ENCODE measurements around the gene LRRN4CL. TPM values are rescaled to one million over a fixed set of nuclear protein-coding genes. Genes with fewer than 3 reads are reported as not detected.

The LRRN4CL gene
- total RNA-seq, 1 donor from 2014 or later, result 0.26 TPM

DNA sequence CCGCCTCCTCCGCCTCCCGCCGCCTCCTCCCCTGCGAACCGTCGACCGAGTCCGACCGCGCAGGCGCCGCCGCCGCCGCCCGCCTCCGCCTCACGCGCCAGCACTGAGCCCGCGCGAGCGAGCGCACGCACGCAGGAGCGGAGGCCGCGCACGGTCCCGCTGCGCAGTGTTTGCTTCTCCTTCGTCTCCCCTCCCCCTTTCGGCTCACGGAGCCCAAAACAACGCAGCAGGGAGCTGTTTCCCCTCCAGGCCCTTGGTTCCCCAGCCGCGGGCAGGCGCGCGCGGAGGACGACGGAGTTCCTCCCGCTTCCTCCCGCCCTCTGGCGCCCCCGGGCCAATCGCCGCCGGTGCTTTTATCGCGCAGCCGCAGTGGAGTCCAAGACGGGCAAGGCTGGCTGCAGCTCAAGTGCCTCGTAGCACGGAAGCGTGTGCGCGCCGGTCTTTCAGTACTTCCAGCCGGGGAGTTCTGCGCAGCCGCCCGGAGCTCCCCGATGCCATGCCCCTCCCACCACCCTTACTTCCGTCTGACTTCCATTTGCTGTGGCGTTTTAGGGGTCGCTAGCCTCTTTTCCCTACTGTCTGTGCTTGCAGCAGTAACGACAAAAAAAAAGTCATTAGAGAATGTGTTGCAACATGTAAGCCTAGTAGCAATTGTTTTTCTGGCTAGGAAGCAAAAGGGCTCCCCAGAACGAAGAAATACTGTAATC lies 38.0 kb upstream of the LRRN4CL start, which contains the start of gene HNRNPUL2:
TSS of gene HNRNPUL2 (minus strand) at position 293 of the 707 bp plus-strand sequence. CDS start 301 bp downstream, outside the sequence.
- Histone ChIP-seq H3K36me3 (ENCODE audit: control insufficient read depth, insufficient read depth, low read length) (peaks cover 10% of the 10 kb centered on the region), H3K4me3 (ENCODE audit: low read depth, low read length) (peak within 1 kb of the TSS; percentile 92), H3K27me3 (ENCODE audit: control insufficient read depth, insufficient read depth, low read length) (no peaks in the 10 kb centered on the region)
- TF ChIP-seq, protein P1, sequence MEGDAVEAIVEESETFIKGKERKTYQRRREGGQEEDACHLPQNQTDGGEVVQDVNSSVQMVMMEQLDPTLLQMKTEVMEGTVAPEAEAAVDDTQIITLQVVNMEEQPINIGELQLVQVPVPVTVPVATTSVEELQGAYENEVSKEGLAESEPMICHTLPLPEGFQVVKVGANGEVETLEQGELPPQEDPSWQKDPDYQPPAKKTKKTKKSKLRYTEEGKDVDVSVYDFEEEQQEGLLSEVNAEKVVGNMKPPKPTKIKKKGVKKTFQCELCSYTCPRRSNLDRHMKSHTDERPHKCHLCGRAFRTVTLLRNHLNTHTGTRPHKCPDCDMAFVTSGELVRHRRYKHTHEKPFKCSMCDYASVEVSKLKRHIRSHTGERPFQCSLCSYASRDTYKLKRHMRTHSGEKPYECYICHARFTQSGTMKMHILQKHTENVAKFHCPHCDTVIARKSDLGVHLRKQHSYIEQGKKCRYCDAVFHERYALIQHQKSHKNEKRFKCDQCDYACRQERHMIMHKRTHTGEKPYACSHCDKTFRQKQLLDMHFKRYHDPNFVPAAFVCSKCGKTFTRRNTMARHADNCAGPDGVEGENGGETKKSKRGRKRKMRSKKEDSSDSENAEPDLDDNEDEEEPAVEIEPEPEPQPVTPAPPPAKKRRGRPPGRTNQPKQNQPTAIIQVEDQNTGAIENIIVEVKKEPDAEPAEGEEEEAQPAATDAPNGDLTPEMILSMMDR (IDR thresholded peaks at IDR 0.05; ENCODE audit: insufficient read depth, low read length, severe bottlenecking), result no peak
- peak; percentile 93 for DNase-seq (ENCODE audit: low read depth)
- FAIRE-seq, result no peak

DNA sequence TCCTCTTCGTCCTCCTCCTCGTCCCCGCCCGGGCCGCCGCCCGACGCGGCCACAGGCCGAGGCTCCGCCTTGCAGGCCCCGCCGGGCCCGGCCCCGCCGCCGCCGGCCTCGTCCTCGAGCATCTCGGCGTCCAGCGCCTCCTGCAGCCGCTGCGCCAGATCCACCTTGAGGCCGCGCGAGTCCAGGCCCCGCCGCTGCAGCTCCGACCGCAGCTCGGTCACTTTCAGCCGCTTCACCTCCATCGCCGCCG lies 37.5 kb upstream of the LRRN4CL start:
- FAIRE-seq (no peak), DNase-seq (ENCODE audit: low read depth) (no peak)
- peaks cover 15% of the 10 kb centered on the region for H3K36me3 ChIP-seq (ENCODE audit: control insufficient read depth, insufficient read depth, low read length)
- H3K4me3 ChIP-seq (ENCODE audit: low read depth, low read length), result peak overlapping the region; percentile 92
- TF ChIP-seq, protein P1 (IDR thresholded peaks at IDR 0.05; ENCODE audit: insufficient read depth, low read length, severe bottlenecking), result no peak
- H3K27me3 ChIP-seq (ENCODE audit: control insufficient read depth, insufficient read depth, low read length), result no peaks in the 10 kb centered on the region

DNA sequence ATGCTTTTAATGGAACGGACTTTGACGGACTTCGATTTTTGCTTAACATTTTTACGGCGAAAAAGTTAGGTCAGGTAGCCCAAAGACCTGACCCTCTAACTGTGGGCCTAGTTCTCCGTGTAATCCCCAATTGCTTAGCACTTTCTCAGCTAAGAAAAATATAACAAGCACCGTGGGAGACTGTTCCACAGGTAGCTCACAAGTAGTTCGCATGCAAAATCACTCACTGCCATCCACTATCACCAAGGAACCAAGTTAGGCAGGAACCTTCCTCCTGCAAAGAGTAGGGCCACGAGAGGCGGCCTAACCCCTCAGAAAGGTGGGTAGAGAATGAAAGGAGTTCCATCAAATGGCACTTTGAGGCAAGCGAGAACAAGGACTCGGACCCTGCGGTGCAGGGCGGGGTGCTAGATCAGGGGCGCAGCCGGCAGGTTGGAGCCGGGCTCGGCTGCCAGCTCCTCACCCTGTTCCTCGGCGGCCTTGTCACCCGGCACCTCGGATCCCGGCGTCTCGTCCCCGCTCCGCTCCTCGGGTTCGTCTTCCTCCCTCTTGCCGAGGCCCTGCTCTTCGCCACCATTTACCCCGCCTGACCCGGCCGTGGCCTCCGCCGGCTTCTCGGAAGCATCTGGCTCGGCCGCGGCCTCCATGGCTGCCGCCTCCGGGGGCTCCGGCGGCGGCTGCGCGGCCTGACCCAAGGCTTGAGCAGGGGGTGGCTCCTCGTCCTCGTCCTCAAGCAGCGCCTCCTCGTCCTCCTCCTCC lies 37.0 kb upstream of the LRRN4CL start:
- Histone ChIP-seq H3K27me3 (ENCODE audit: control insufficient read depth, insufficient read depth, low read length) (no peaks in the 10 kb centered on the region), H3K36me3 (ENCODE audit: control insufficient read depth, insufficient read depth, low read length) (peaks cover 19% of the 10 kb centered on the region), H3K4me3 (ENCODE audit: low read depth, low read length) (peak overlapping the region; percentile 92)
- TF ChIP-seq, protein P1 (IDR thresholded peaks at IDR 0.05; ENCODE audit: insufficient read depth, low read length, severe bottlenecking), result no peak
- no peak for DNase-seq (ENCODE audit: low read depth)
- no peak for FAIRE-seq

DNA sequence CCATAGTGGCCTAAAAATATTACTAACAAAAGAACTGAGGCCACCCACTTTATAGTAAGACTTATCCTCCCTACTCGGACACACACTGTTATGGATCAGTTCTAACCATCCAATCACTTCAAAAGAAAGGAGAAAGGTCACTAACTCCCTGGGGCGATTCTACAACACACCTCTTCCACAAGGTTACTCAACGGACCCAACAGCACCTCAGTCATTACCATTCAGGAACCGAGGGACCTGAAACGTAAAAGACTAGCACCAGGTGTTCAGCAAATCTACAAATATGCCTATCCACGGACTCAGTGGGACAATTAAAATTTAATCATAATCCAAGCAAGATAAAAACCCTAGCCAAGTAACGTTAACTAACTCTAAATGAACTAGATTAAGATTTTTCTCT lies 36.3 kb upstream of the LRRN4CL start:
- H3K4me3 ChIP-seq (ENCODE audit: low read depth, low read length), result peak overlapping the region; percentile 92
- H3K27me3 ChIP-seq (ENCODE audit: control insufficient read depth, insufficient read depth, low read length), result no peaks in the 10 kb centered on the region
- DNase-seq (ENCODE audit: low read depth), result peak; percentile 35
- no peak for FAIRE-seq
- H3K36me3 ChIP-seq (ENCODE audit: control insufficient read depth, insufficient read depth, low read length), result peaks cover 24% of the 10 kb centered on the region
- TF ChIP-seq, protein P1 (IDR thresholded peaks at IDR 0.05; ENCODE audit: insufficient read depth, low read length, severe bottlenecking), result no peak

DNA sequence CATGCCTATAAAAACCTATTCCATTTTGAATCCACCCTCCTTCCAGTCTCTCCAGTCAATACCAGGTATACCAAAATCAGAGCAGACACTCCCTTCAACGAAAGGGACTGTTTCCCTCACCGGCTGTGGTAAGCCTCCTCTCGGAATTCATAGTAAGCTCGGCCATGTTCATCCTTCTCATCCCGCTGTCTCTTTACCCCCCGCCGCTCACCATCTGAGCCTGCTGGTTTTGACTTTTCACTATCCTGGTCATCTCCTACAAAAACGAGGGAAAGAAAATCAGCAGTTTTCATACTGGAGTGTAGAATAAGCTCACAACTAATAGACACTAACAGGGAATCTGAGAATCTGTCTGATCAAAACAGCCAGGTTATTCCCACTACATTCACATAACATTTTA lies 34.8 kb upstream of the LRRN4CL start:
- TF ChIP-seq, protein P1 (IDR thresholded peaks at IDR 0.05; ENCODE audit: insufficient read depth, low read length, severe bottlenecking), result no peak
- Histone ChIP-seq H3K4me3 (ENCODE audit: low read depth, low read length) (no peak overlapping the region), H3K36me3 (ENCODE audit: control insufficient read depth, insufficient read depth, low read length) (peaks cover 33% of the 10 kb centered on the region), H3K27me3 (ENCODE audit: control insufficient read depth, insufficient read depth, low read length) (no peaks in the 10 kb centered on the region)
- no peak for FAIRE-seq
- no peak for DNase-seq (ENCODE audit: low read depth)

Data from bronchial epithelial cell (primary cell).